Choroid plexus epithelial cell (primary cell): ENCODE data around the gene KIF20A.

Experiments used
- DNase-seq: peaks from one replicate; pipeline ENCODE4 v3.0.0-alpha.2; 2010; ENCODE audit warnings: low read depth
- H3K4me3 ChIP-seq: 2 replicates; pipeline ENCODE4 v1.5.1; 2011; ENCODE audit warnings: low read depth, mild to moderate bottlenecking, control low read depth, low read length, moderate library complexity
- CTCF ChIP-seq: conservative IDR thresholded peaks from 2 replicates; pipeline ENCODE4 v1.5.1; 2011; ENCODE audit warnings: low read depth, mild to moderate bottlenecking, control low read depth, inconsistent platforms, low read length, moderate library complexity

The KIF20A gene

GRCh38 chr5:138230981-138231589, 52.2 kb downstream of the KIF20A start:
- H3K4me3 ChIP-seq, result no peak overlapping the region
- TF ChIP-seq CTCF, result no peak
- DNase-seq, result peak; percentile 29

- no peak overlapping the region for H3K4me3 ChIP-seq
- DNase-seq, result no peak
- TF ChIP-seq CTCF, result no peak
These were observed 54.4 kb downstream of the KIF20A start for GRCh38 chr5:138233280-138233679.

- DNase-seq, result no peak
- H3K4me3 ChIP-seq, result no peak overlapping the region
- no peak for TF ChIP-seq CTCF
These were observed 55.7 kb downstream of the KIF20A start for GRCh38 chr5:138234651-138235050.
